GM21737 (cell line): ENCODE data around the gene ADD3.
"Not testable (repeated sequence)": the region's sequence is repeated elsewhere in the genome, so short reads cannot be mapped to it uniquely, and the experiment has no call there.

Source experiments
- ATAC-seq: cut with Tn5 transposase; IDR thresholded peaks from one replicate; pipeline ENCODE4 v1.9.1; 2021; ENCODE audit warnings: mild to moderate bottlenecking, moderate library complexity; ENCODE audit not compliant: unreplicated experiment

ADD3 gene

DNA sequence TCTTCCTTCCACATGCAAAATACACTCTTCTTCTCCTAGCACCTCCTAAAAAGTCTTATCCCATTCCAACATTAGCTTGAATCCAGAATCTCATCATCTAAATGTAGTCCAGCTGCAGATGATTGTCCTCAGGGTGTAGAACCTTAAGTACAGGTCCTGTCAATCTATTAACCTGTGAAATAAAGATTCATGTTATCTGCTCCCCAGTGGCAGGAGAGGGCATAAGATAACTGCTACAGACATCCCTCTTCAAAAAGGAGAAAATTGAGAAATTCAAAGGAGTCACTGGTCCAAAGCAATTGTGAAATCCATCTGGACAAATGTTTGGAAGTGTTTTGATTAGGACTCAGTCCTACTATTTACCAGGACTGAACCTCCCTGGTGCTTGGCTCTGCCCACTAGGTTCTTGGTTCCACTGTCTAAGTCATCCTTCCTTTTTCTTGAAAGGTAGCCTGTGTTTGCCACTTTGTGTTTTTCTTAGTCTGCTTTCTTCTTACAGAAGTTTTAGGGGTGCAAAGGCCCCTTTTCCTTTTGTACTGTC is 96.2 kb downstream of the ADD3 start:
- no peak for ATAC-seq

DNA sequence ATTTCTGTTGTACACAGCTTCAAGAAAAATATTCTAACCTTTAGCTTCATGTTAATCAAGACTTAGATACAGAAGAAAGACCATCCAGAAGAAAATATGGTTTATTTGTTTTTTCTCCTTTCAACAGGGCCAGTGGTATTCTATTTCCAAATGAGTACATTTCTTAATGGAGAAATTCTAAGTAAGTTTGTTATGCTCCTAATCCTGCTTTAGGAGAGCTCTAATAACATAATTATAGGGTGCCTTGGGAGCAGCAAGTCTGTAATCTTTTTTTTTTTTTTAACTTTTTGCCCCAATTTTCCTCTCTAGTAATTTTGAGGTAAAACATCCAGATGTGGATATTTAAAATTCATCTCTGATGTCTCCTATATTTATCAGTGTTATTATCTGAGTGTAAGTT is 98.1 kb downstream of the ADD3 start:
- ATAC-seq, result no peak

DNA sequence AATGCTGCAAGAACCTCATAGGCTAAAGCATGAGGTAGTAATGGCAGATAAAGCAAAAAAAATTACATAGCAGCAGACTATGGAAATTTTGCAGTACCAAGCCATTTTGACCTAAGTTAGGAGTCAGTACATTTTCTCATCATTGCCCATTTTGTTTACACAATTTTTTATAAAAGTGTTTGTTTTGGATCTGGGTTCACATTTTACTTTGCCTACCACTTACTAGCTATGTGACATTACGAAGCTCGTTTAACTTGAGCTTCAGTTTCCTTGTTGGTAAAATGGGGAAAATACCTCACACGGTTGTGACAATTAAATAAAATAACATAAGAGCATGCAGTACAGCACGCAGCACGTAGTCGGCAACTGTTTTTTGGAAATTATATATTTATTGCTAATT is 99.6 kb downstream of the ADD3 start:
- no peak for ATAC-seq

DNA sequence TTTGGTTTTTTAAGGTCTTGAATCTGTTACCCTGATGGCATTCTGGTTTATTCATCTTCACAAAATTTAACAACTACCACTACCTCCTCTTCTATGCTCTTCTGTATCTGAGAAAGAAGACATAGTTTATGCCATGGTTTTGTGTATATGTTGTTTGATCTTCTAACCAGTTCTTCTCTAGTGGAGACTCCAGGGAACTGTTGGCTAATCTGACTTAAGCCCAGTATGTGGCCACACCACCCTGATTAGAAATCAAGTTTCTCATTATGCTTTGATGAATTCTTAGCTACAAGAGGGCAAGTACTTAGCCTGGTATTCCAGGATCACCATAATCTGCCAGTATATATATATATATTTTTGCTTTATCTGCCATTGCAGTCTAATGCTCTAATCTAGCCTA is 100.1 kb downstream of the ADD3 start:
- no peak for ATAC-seq

DNA sequence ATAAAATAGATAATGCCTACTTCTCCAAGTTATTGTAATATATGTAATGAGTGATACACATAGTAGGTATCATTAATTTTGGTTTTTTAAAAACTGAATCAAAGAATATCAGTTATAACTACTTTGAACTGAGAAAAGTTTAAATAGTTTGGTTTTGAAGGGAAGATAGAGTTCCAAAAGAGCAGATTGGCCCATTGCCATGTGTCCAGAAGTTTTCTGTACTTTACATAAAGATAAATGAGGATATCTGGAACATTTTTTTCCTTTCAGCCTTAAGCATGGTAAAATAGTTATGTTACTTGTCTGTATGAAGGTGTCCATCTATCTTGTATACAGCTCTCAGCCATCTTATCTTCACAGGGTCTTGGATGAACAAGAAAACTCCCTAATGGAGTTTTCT is 101.7 kb downstream of the ADD3 start:
- ATAC-seq, result no peak

DNA sequence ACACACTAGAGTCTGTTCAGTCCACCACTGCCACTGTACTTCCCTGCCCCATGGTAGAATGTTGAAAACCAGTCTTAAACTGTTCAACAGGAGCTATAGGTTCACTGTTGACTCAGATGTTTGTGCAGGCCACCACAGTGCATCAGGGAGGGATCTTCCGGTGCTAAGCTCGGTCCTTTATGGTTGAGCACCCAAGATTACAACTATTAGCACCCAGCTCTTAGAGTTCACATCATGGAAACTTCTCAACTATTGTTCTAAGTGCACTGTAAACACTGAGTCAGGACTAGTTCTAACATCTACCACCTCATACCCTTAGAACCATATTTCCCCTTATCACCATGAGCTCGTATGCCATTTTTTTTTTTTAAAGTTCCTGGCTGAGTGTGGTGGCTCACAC is 102.6 kb downstream of the ADD3 start:
- ATAC-seq, result no peak

DNA sequence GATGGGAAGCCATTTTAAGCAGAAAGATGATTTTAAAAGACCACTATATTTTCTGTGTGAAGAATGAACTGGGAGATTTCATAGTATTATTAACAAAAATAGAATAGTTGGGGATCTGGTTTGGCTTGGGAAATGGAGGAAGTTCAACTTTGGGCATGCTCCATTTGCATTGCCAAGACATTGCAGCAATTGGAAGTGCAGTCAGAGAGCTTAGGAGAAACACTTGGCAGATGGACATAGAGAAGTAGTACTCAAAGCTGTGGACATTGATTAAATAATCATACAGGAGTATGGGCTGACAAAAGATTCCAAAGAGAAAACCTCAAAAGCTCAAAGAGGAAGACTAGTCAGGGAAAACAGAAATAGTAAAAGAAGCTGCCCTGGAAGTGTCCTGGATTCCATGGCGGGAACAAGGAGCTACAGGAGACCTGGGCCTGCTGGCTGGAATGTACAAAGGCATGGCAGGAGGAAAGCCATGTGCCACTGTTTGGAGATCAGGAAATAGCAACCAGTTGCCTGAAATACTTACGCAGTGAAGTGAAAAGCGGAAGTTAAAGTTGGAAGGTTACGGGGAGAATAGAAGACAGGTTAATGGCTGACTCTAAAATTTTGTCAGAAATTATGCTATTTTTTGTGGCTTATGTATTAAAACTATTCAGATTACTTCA is 106.0 kb downstream of the ADD3 start:
- no peak for ATAC-seq

DNA sequence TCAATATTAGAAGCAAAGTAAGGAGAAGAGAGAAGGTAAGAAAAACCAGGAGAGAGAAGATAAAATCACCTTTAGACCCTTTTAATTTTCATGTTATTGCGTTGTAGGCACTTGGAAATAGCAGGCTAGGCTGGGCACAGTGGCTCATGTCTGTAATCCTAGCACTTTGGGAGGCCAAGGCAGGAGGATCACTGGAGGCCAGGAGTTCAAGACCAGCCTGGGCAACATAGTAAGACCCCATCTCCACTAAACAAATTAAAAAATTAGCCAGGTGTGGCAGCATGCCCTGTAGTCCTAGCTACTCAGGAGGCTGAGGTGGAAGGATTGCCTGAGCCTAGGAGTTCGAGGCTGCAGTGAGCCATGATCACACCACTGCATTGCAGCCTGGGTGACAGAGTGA is 106.9 kb downstream of the ADD3 start:
- not testable (repeated sequence) for ATAC-seq

DNA sequence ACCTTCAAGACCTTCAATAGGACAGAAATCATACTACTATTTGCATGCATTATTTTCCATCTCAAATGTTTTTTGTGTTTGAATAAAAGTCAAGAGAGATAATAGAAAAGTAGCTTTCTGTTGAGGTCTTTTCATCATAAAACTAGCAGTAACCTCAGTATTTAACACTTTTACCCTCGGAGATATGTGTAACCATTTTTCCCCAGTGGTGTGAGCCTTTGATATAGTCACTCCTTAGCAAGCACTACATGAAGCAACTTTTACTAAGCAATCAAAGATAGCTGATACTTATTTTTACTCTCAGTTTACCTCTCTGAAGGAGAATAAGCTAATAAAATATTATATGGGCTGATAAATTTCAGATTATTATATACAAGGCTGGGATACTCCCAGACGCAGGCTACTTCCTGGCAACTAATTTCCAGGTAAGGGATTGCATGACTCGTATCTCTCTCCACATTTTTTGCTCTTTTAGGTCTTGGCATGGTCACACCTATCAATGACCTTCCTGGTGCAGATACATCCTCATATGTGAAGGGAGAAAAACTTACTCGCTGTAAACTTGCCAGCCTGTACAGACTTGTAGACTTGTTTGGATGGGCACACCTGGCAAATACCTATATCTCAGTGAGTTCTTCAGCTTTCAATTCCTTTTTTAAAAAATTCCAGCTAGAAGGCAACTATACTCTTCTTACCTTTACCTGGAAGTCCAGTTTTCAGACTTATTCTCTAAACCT is 108.2 kb downstream of the ADD3 start:
- no peak for ATAC-seq

DNA sequence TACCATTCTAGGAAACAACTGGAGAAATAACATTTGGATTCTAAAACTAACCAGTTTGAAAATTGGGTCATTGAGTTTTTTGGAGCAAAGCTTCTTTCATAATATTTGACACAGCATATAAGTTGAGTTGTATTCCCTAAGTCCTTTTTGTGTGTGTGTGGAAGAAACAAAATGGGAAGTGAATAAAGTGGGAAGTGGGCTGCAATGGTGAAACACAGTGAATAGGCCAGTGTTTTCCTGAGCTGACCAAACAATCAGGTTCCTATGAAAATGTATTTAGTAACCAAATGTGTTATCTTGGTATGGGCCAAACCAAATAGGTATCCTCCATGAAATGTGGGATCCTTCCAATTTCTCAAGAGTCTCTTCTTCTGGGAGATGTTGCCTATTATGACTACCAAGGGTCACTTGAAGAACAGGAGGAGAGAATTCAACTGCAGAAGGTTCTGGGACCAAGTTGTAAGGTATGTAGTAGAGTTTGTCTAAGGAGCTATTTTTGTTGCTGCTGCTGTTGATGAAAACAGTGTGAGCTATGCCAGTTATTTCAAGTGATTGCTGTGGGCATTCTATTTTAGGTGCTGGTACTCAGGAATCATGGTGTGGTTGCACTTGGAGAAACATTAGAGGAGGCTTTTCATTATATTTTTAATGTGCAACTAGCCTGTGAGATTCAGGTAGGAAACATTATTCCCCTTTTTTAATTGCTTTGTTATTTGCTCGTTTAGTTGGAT is 111.3 kb downstream of the ADD3 start:
- no peak for ATAC-seq

DNA sequence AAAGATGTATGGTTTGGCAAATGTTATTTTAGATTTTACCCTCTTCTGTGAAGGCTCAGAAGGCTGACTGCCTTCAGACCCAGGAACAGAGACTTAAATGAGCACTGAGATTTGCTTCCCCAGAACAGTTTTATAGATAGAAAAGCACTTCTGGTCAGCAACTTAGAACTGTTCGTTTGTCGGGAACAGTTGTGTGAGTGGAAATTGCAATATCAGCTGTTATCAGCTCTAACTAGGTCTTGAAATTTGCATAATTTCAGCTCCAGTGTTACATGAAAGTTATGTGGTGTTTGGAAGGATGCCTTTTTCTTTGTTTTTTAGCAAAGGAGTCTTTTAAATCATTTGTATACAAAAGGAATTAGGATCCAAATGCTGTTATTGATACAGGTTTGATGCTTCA is 115.8 kb downstream of the ADD3 start:
- ATAC-seq, result no peak

DNA sequence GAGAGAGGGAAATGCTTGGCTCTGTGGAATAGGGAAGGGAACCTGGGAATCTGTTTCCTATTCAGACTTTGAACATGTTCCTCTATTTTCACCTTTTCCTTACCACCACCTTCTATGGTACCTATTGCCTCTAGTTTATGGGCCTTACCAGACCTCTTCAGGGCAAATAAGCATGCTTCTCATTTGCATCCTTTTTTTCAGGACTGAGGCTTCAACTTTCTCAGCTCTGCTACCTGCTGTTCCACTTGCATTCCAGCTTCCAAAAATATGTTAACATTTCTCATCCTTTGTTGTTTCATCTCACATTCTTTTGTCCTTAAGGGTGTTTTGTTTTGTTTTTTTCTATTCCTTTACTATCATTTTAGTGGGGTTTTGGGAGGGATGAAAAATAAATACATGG is 121.7 kb downstream of the ADD3 start:
- no peak for ATAC-seq

DNA sequence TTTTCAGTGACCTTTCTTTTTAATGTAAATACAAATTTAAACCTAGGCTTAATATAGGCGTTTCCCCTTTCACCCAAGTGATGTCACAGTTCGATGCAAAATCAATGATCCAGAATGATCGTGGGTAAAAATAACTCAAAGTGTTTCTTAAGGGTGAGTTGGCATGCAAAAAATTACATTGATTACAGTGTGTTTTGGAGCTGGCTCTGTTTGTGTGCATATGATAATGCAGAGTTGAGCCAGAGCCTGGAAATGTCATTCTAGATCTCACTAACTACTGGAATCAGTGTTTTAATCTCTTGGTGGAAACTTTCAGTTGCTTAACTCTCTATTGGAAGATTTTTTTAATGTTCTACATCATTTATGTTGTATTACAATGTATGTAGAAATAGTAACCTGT is 127.1 kb downstream of the ADD3 start:
- no peak for ATAC-seq

DNA sequence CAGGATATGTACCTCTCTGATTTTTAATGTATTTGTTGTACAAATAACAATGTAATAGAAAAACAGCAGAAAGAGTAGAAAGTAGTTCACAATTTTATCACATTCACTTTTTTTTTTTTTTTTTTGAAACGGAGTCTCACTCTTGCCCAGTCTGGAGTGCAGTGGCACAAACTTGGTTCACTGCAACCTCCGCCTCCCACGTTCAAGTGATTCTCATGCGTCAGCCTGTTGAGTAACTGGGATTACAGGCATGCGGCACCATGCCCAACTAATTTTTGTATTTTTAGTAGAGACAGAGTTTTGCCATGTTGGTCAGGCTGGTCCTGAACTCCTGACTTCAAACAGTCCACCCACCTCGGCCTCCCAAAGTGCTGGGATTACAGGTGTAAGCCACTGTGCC is 128.1 kb downstream of the ADD3 start:
- ATAC-seq, result not testable (repeated sequence)

DNA sequence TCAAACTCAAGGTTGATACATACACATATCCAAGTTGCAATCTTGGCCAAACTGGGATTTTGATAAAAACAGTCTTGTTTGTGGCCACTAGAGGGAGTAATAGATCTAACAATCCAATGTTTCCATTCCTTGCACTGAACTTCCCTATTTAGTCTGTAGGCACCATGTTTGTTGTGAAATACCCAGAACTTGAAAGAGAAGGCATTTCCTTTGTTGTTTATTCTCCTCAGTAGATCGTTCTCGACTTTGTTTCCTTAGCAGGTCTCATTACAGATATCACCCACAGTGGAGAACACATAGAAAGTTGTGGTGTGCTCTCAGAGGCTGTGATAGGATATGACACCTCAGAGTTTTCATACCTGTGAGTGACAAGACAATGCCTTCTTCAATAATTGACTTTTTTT is 129.4 kb downstream of the ADD3 start:
- ATAC-seq, result no peak

DNA sequence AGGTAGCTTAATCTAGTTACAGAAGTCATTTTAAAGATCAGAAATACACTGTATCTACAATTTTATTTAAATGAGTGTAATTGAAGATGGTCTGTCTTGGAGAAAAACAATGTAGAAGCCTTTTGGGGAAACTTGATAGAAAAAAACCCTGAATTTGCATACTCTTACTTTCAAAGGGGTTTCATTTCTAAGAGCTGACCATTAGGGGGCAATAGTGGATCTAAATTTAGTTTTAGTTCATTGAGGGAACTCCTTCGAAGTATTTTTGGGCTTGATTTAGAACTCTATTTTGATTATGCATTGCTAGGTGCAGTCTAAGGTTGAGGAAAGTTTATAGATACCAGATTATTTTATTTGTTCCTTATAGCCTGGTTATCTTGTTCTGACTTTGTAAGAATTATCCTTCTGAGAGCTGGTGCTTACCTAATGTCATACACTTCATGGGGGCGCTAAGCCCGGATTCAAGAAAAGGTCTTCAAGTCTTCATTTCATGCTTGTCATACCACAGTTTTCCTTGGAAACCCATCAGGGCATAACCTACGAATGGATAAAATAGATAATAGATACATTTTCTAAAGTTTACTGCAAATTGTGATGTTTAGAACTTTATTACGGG is 130.5 kb downstream of the ADD3 start:
- no peak for ATAC-seq

DNA sequence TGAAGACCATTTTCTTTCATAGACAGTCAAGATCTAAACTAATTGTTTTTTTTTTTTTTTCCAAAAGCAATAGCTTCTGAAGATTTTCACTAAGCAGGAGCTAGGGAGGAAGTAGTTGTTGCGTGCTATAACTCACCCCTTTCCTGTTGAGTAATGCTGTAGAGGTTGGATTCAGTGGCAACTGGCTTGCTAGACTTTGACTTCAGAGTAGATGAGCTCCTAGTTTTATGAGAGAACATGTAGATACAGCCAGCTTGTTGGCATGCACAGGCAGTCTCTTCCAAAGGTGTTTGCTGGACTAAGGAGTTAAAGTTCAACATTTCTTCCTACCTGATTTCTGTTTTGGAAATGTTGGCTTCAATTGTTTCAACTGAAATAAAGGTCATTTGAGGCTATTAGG is 133.4 kb downstream of the ADD3 start:
- no peak for ATAC-seq

DNA sequence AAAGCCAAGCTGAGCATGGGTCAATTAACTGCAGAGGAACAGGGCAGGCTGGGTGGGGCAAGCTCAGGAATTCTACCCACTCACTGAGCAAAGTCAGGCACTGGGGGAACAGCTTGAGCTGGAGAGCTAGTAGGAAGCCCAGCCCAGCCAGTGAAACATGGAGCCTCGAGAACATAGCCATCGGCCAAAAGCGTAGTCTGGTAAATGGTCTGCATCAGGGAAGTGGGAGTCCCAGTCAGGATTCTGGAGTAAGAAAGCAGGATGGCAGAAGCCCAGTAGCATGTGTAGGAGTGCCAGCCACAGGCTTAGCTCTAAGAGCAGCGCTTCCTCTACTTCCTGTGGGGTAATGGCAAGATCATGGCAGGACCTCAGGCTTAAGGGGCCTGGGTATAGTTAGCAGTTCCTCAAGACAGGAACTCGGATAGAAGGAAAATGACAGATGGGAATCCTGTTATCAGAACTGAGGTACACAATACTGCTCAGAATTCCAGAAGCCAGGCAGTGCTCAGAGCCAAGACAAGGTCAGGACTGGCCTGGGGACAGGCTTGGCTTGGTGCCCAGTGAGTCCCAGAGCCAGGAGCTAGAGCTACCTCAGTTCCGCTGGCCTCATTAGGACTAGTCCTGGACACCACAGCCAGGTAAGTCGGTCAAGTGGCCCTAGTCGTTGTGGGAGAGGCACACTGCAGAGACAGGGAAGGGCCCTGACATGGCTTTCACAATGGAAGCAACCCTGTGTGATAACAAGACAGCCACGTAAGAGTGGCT is 134.3 kb downstream of the ADD3 start:
- no peak for ATAC-seq

DNA sequence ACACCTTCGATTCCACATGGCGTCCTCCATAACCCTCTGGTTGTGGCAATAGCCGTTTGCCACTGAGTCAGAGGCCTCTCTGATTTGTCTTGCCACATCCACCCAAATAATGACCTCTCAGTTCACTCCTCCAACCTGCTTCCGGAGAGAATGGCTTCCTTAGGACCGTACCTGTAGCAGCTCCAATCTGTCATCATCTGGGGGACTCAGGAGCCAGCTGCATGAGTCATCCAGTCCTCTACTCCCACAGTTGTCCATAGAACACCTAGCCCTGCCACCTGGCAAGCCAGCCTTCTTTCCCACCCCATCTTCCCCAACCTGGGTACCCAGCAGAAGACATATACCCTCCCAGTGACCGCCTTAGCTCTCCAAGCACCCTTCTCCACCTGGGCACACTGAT is 135.2 kb downstream of the ADD3 start:
- ATAC-seq, result no peak

DNA sequence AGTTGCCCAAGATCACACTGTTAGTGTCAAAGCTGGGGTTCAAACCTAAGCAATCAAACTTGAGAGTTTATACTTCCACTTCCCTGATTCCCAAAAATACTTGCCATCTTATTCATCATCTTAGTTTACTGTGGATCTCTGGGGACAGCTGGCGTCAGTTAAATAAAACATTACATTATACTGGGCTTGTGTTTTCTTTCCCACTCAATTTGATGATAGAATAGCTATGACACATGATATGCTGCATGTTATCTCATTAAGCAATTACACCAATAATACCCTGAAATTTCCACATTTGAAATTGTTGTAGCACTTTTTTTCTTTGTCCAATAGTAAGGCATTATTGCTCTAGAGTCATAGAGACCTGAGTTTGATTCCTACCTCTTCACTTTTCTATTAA is 136.7 kb downstream of the ADD3 start:
- ATAC-seq, result no peak

DNA sequence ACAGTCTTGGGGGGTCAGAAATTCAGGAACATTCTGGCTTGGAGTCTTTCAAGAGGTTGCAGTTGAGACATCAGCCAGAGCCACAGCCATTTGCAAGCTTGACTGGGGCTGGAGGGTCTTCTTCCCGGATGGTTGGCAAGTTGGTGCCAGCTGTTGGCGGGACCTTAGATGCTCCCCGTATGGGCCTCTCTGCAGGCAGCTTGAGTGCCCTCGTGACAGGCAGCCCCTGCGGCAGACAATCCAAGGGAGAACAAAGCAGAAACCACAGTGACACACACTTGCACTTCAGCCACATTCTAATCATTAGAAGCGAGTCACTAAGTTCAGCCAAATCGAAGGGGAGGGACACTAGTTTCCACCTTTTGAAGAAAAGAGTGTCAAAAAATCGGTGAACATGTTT is 140.2 kb downstream of the ADD3 start:
- no peak for ATAC-seq
